NB4 (cell line): ENCODE data around the gene P2RY8.

ENCODE experiments used
- DNase-seq: peaks from one replicate; pipeline ENCODE4 v3.0.0; 2010; ENCODE audit warnings: low read depth
- H3K4me3 ChIP-seq: one replicate; pipeline ENCODE4 v1.5.1; 2011; ENCODE audit warnings: mild to moderate bottlenecking, low read depth, low read length, moderate library complexity
- CTCF ChIP-seq: IDR thresholded peaks from one replicate; pipeline ENCODE4 v1.5.1; 2012; ENCODE audit warnings: low read depth, low read length
- MAX ChIP-seq: IDR thresholded peaks from 2 replicates; pipeline ENCODE4 v1.6.1; 2011; ENCODE audit warnings: low read depth, low read length
- MYC ChIP-seq: IDR thresholded peaks from 2 replicates; pipeline ENCODE4 v1.6.1; 2011; ENCODE audit warnings: low read depth, low read length
- POLR2A ChIP-seq: IDR thresholded peaks from 2 replicates; pipeline ENCODE4 v1.6.1; 2011; ENCODE audit warnings: mild to moderate bottlenecking; ENCODE audit not compliant: insufficient read length; ENCODE audit errors: extremely low read depth

Gene P2RY8

GRCh38 chrX:1465286-1466231 lies 71.4 kb downstream of the P2RY8 start:
- no peak overlapping the region for H3K4me3 ChIP-seq
- TF ChIP-seq CTCF (no peak), POLR2A (no peak), MAX (no peak), MYC (no peak)
- DNase-seq = no peak

GRCh38 chrX:1464971-1465285 lies 72.1 kb downstream of the P2RY8 start:
- H3K4me3 ChIP-seq = no peak overlapping the region
- DNase-seq = no peak
- TF ChIP-seq POLR2A (no peak), MAX (no peak), MYC (no peak), CTCF (no peak)

- H3K4me3 ChIP-seq = no peak overlapping the region
- TF ChIP-seq MAX = no peak
- no peak for TF ChIP-seq CTCF
- no peak for TF ChIP-seq MYC
- no peak for TF ChIP-seq POLR2A
Observed at GRCh38 chrX:1464041-1464970, 72.7 kb downstream of the P2RY8 start.

GRCh38 chrX:1463581-1463980 lies 73.4 kb downstream of the P2RY8 start:
- DNase-seq = no peak
- TF ChIP-seq CTCF = no peak
- no peak for TF ChIP-seq POLR2A
- TF ChIP-seq MYC = no peak
- TF ChIP-seq MAX = no peak

More at GRCh38 chrX:1464041-1464970, 72.7 kb downstream of the P2RY8 start:
- no peak for DNase-seq

GRCh38 chrX:1462596-1463251 lies 74.3 kb downstream of the P2RY8 start:
- DNase-seq = no peak
- TF ChIP-seq CTCF = no peak
- TF ChIP-seq POLR2A = no peak
- TF ChIP-seq MAX = no peak
- no peak for TF ChIP-seq MYC
- no peak overlapping the region for H3K4me3 ChIP-seq

More at GRCh38 chrX:1463581-1463980, 73.4 kb downstream of the P2RY8 start:
- no peak overlapping the region for H3K4me3 ChIP-seq
